OCI-LY3 (cell line): ENCODE results near the gene MRPL1.

Experiments
- H2AFZ ChIP-seq: fragments of 200-600, 300-600 bp; shearing (Covaris generic); 2 replicates; pipeline ENCODE4 v1.6.0; 2014; ENCODE audit warnings: antibody characterized with exemption, low read depth, low read length
- H3K27ac ChIP-seq: fragments of 200-600, 300-600 bp; sonication (generic); 2 replicates; pipeline ENCODE4 v1.5.1; 2014; ENCODE audit warnings: mild to moderate bottlenecking, low read length, moderate library complexity, mixed read lengths
- H3K27me3 ChIP-seq: fragments of 200-600, 300-600 bp; sonication (generic); 2 replicates; pipeline ENCODE4 v1.6.1; 2014; ENCODE audit warnings: low read depth, low read length, mixed read lengths
- H3K36me3 ChIP-seq: fragments of 200-600, 300-600 bp; sonication (generic); replicated peaks from 2 replicates; pipeline ENCODE3; 2014; ENCODE audit warnings: low read depth, low read length, mixed read lengths
- H3K4me1 ChIP-seq: fragments of 300-600, 200-600 bp; sonication (generic); 2 replicates; pipeline ENCODE4 v1.6.1; 2014; ENCODE audit warnings: low read length, mixed read lengths
- H3K4me2 ChIP-seq: fragments of 200-600, 300-600 bp; sonication (generic); 2 replicates; pipeline ENCODE4 v1.6.1; 2014; ENCODE audit warnings: low read length, mixed read lengths
- H3K4me3 ChIP-seq: fragments of 300-600, 200-600 bp; sonication (generic); 2 replicates; pipeline ENCODE4 v1.5.1; 2014; ENCODE audit warnings: antibody characterized with exemption, mild to moderate bottlenecking, low read length, moderate library complexity
- H3K79me2 ChIP-seq: fragments of 300-600, 200-600 bp; shearing (Covaris generic); 2 replicates; pipeline ENCODE4 v1.6.1; 2014; ENCODE audit warnings: mild to moderate bottlenecking, low read length, mixed read lengths
- H3K9ac ChIP-seq: fragments of 300-600, 200-600 bp; shearing (Covaris generic); 2 replicates; pipeline ENCODE4 v1.6.0; 2014; ENCODE audit warnings: mild to moderate bottlenecking, low read length, moderate library complexity
- H3K9me3 ChIP-seq: fragments of 200-600, 300-600 bp; shearing (Covaris generic); 2 replicates; pipeline ENCODE4 v1.6.1; 2014; ENCODE audit warnings: low read length, mixed read lengths; ENCODE audit not compliant: insufficient read depth
- H4K20me1 ChIP-seq: fragments of 200-600, 300-600 bp; sonication (generic); 2 replicates; pipeline ENCODE4 v1.6.1; 2016; ENCODE audit warnings: low read length, mixed read lengths; ENCODE audit not compliant: insufficient read depth
- CTCF ChIP-seq: fragments of 200-600, 300-600 bp; sonication (generic); IDR thresholded peaks from 2 replicates; pipeline ENCODE4 v1.5.1; 2014; ENCODE audit warnings: antibody characterized with exemption, low read length, low read depth
- EZH2phosphoT487 ChIP-seq: fragments of 200-600 bp; shearing (Covaris generic); IDR thresholded peaks from 2 replicates; pipeline ENCODE4 v1.6.1; 2018; ENCODE audit warnings: antibody characterized with exemption, mixed run types, low read depth

Gene MRPL1

GRCh38 chr4:77994194-77994721, 131.6 kb downstream of the MRPL1 start:
- no peaks in the 10 kb centered on the region for H4K20me1 ChIP-seq
- no peak overlapping the region for H3K4me2 ChIP-seq
- H3K9me3 ChIP-seq = no peaks in the 10 kb centered on the region
- H3K4me1 ChIP-seq = no peaks in the 10 kb centered on the region
- no peak overlapping the region for H3K27ac ChIP-seq
- peaks cover 11% of the 10 kb centered on the region; the same call in 1 of the 2 replicates for H3K27me3 ChIP-seq
- no peak overlapping the region for H3K4me3 ChIP-seq
- no peak overlapping the region for H3K9ac ChIP-seq
- H3K79me2 ChIP-seq = no peaks in the 10 kb centered on the region
- H3K36me3 ChIP-seq = no peaks in the 10 kb centered on the region
- 0 out of 2 replicates have a peak overlapping the region, but pooled peaks have one; percentile 6 for H2AFZ ChIP-seq
- peak; percentile 60 for TF ChIP-seq CTCF
- no peak for TF ChIP-seq EZH2phosphoT487

- H3K9ac ChIP-seq = no peak overlapping the region
- no peak overlapping the region for H3K4me3 ChIP-seq
- H3K79me2 ChIP-seq = no peaks in the 10 kb centered on the region
- H3K27me3 ChIP-seq = peaks cover 11% of the 10 kb centered on the region; the same call in 1 of the 2 replicates
- no peak overlapping the region for H3K4me2 ChIP-seq
- H3K27ac ChIP-seq = no peak overlapping the region
- TF ChIP-seq CTCF (no peak), EZH2phosphoT487 (no peak)
- no peaks in the 10 kb centered on the region for H4K20me1 ChIP-seq
- no peaks in the 10 kb centered on the region for H3K36me3 ChIP-seq
- no peak overlapping the region for H2AFZ ChIP-seq
- no peaks in the 10 kb centered on the region for H3K4me1 ChIP-seq
- H3K9me3 ChIP-seq = no peaks in the 10 kb centered on the region
Observed at GRCh38 chr4:77996076-77996475, 133.4 kb downstream of the MRPL1 start.

GRCh38 chr4:78001531-78001930, 138.9 kb downstream of the MRPL1 start:
- Histone ChIP-seq H3K4me1 (no peaks in the 10 kb centered on the region), H3K9ac (no peak overlapping the region), H3K4me2 (no peak overlapping the region), H3K27ac (no peak overlapping the region), H3K9me3 (no peaks in the 10 kb centered on the region), H3K27me3 (no peaks in the 10 kb centered on the region), H4K20me1 (no peaks in the 10 kb centered on the region), H2AFZ (no peak overlapping the region), H3K79me2 (no peaks in the 10 kb centered on the region), H3K4me3 (no peak overlapping the region), H3K36me3 (no peaks in the 10 kb centered on the region)
- TF ChIP-seq EZH2phosphoT487 = no peak
- no peak for TF ChIP-seq CTCF

GRCh38 chr4:78002260-78002659, 139.6 kb downstream of the MRPL1 start:
- Histone ChIP-seq H2AFZ (no peak overlapping the region), H3K9me3 (no peaks in the 10 kb centered on the region), H3K79me2 (no peaks in the 10 kb centered on the region), H3K4me3 (no peak overlapping the region), H3K36me3 (no peaks in the 10 kb centered on the region), H3K9ac (no peak overlapping the region), H4K20me1 (no peaks in the 10 kb centered on the region), H3K4me2 (no peak overlapping the region), H3K27ac (no peak overlapping the region), H3K4me1 (no peaks in the 10 kb centered on the region), H3K27me3 (no peaks in the 10 kb centered on the region)
- TF ChIP-seq EZH2phosphoT487 = no peak
- no peak for TF ChIP-seq CTCF
